ENCODE measurements around the gene LEFTY1.

- TF ChIP-seq CTCF (IDR thresholded peaks at IDR 0.05; ENCODE audit: insufficient read depth, low read length) (no peak), GABPA (IDR thresholded peaks at IDR 0.05; ENCODE audit: low read depth) (no peak), POLR2AphosphoS5 (IDR thresholded peaks at IDR 0.05; ENCODE audit: low read depth) (no peak), SPI1 (IDR thresholded peaks at IDR 0.05; ENCODE audit: borderline replicate concordance, low read depth) (no peak)
- TF ChIP-seq, protein P1, sequence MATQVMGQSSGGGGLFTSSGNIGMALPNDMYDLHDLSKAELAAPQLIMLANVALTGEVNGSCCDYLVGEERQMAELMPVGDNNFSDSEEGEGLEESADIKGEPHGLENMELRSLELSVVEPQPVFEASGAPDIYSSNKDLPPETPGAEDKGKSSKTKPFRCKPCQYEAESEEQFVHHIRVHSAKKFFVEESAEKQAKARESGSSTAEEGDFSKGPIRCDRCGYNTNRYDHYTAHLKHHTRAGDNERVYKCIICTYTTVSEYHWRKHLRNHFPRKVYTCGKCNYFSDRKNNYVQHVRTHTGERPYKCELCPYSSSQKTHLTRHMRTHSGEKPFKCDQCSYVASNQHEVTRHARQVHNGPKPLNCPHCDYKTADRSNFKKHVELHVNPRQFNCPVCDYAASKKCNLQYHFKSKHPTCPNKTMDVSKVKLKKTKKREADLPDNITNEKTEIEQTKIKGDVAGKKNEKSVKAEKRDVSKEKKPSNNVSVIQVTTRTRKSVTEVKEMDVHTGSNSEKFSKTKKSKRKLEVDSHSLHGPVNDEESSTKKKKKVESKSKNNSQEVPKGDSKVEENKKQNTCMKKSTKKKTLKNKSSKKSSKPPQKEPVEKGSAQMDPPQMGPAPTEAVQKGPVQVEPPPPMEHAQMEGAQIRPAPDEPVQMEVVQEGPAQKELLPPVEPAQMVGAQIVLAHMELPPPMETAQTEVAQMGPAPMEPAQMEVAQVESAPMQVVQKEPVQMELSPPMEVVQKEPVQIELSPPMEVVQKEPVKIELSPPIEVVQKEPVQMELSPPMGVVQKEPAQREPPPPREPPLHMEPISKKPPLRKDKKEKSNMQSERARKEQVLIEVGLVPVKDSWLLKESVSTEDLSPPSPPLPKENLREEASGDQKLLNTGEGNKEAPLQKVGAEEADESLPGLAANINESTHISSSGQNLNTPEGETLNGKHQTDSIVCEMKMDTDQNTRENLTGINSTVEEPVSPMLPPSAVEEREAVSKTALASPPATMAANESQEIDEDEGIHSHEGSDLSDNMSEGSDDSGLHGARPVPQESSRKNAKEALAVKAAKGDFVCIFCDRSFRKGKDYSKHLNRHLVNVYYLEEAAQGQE (IDR thresholded peaks at IDR 0.05; ENCODE audit: insufficient replicate concordance, low read depth) = no peak
These were observed 553 bp downstream of the LEFTY1 start for GRCh38 chr1:225888289-225888897.
